ENCODE measurements around the gene POMC. TPM values are rescaled to one million over a fixed set of nuclear protein-coding genes. Genes with fewer than 3 reads are reported as not detected.
"Not testable (repeated sequence)": the region's sequence is repeated elsewhere in the genome, so short reads cannot be mapped to it uniquely, and the experiment has no call there.

The POMC gene
- total RNA-seq, 1 donor from 2014 or later = 9.1 TPM

GRCh38 chr2:25184254-25184653 lies 15.9 kb upstream of the POMC start:
- no peak for ATAC-seq
- no peak for DNase-seq (ENCODE audit: missing footprints)
- intact Hi-C loops (cut with DNase I) = no loop called here

DNA sequence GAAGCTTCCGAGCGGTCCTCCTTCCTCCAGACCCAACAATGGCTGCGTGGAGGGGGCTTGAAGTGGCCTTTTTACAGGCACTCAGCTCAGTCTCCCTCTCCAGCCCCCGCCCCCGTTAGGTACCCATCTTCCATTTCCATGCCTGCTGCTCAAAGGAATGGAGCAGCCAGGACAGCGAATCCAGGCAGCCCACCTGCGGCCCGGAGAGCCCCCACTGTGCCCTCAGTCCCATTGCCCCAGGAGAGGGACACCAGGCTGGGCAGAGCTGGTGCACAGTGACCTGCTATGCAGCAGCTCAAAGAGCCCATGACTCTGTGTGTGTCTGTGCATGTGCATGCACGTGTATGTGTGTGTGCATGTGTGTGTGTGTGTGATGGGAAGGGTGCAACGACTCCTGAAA lies 10.6 kb upstream of the POMC start:
- no peak for DNase-seq (ENCODE audit: missing footprints)
- intact Hi-C loops (cut with DNase I) = no loop called here
- ATAC-seq = no peak

- intact Hi-C loops (cut with DNase I) = no loop called here
- DNase-seq (ENCODE audit: missing footprints) (no peak), ATAC-seq (no peak)
Observed at GRCh38 chr2:25177211-25177611, 8.8 kb upstream of the POMC start.

GRCh38 chr2:25176541-25177181 lies 8.3 kb upstream of the POMC start:
- ATAC-seq (no peak), DNase-seq (ENCODE audit: missing footprints) (no peak)

DNA sequence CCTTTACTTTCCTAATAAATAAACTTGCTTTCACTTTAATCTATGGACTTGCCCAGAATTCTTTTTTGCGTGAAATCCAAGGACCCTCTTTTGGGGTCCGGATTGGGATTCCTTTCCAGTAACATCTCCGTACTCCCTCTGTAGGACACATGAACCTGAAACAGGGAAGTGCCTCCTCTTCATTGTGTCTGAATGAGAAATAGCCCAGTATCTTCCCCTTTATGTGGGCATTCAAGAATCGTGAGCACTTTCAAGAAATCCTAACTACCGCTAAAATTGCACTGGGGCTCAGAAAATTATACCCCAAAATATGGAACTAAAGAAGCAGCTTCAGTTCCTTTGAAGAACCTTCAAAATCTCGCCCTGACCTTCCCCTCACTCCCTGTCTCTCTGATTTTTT lies 7.8 kb upstream of the POMC start:
- intact Hi-C loops (cut with DNase I) = no loop called here
- no peak for ATAC-seq
- DNase-seq (ENCODE audit: missing footprints) = no peak

More at GRCh38 chr2:25176541-25177181, 8.3 kb upstream of the POMC start:
- intact Hi-C loops (cut with DNase I) = no loop called here

DNA sequence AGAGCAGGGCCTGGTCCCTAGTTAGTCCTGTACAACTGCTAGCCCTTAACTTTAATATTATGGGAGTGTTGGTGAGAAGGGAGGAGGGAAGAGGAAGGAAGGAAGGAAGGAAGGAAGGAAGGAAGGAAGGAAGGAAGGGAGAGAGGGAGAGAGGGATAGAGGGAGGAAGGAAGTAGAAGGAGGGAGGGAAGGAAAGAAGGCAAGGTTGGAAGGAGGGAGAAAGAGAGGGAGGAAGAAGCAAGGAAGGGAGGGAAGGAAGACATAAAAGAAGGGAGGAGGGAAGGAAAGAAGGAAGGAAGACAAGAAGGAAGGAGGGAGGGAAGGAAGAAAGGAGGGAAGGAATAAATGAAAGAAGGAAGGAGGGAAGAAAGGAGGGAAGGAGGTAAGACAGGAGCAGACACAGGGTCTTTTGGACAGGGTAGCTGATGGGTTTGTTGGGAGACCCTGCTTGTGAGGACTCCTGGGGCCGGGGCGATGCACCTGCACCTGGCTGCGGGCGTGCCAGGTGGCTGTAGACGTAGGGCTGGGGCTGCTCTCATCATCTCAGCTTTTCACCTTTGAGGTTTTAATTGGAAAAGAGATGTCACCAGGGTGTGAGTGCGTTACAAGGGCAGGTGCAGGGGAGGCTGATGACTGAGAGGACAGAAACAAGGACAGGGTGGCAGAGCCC lies 5.9 kb upstream of the POMC start:
- intact Hi-C loops (cut with DNase I) = no loop called here
- DNase-seq (ENCODE audit: missing footprints) (no peak), ATAC-seq (no peak)

DNA sequence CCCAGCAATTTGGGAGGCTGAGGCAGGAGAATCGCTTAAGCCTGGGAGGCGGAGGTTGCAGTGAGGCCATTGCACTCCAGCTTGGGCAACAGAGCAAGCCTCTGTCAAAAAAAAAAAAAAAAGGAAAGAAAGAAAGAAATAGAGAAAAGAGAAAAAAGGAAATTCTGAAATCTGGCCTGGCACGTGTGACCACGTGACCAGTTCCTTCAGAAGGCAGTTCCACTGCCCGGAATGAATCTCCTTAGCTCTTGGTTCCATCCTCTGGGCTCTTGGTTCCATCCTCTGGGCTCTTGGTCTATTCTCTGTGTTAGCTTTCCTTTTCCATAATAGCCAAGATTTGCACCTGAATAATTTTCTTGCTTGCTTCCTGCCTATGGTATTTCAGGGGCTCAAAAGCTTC lies 5.3 kb upstream of the POMC start:
- DNase-seq (ENCODE audit: missing footprints) (no peak), ATAC-seq (no peak)
- intact Hi-C loops (cut with DNase I) = no loop called here

- intact Hi-C loops (cut with DNase I) = no loop called here
- no peak for DNase-seq (ENCODE audit: missing footprints)
- no peak for ATAC-seq
Observed at GRCh38 chr2:25170888-25171287, 2.5 kb upstream of the POMC start.

- ATAC-seq = no peak
- no peak for DNase-seq (ENCODE audit: missing footprints)
- intact Hi-C loops (cut with DNase I) = no loop called here
Observed at GRCh38 chr2:25169073-25169470, 692 bp upstream of the POMC start.

DNA sequence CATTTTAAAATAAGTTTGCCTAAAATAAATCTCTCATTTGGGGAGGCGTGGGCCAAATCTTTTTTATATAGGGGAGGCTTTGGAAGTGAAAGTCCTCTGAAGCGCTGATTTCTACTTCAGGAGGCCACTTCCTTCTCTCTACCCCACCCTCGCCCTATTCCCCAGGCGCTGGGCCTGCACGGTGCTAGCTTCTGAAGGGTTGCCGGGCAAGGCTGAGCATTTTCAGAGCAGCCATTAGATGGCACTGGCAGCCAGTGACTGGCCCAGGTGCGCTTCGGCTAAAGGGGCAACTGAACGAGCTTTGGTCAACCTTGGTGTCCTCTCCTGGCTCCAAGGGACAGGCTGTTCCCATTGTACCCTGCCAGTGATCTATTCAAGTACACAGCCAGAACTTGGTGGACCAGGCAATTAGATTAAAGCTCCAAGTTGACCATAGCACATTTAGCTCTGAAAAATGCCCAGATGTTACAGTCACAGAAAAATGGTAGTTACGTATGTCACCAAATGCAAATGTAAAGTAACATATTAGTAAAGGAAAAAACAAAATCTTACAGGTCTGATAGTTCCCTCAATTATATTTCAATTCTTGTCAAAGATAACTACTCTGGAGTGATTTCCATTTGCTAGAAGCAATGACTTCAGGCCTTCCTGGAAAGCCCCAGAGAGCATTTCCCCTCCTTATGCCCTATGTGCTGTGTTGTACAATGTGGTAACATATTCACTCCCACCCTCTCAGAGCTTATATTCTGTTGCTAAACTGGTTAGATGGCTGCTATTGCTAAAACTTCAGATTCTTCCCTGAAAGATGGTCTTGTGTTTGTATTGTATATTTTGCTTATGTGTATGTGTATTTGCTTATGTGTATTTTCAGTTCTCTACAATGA lies 2.1 kb downstream of the POMC start:
- no peak for DNase-seq (ENCODE audit: missing footprints)

DNA sequence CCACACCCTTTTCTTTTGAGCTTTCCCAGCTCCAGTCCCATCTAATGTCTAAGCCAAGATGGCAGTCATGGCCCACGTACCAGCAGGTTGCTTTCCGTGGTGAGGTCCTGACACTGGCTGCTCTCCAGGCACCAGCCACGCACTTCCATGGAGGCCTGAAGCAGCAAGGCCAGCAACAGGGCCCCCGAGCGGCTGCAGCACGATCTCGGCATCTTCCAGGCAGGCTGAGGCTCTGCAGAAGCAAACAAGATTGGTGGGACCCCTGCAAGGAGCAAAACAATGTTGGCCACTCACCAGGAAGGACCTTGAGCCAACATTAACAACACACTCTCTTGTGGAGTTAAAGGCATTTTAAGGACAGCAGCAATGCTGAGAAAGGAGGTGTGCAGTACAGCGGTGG lies 3.8 kb downstream of the POMC start:
- ATAC-seq (no peak), DNase-seq (ENCODE audit: missing footprints) (no peak)
- intact Hi-C loops (cut with DNase I) = no loop called here

More for the DNA sequence above, 2.1 kb downstream of the POMC start:
- intact Hi-C loops (cut with DNase I) = no loop called here
- peak; percentile 27 for ATAC-seq

DNA sequence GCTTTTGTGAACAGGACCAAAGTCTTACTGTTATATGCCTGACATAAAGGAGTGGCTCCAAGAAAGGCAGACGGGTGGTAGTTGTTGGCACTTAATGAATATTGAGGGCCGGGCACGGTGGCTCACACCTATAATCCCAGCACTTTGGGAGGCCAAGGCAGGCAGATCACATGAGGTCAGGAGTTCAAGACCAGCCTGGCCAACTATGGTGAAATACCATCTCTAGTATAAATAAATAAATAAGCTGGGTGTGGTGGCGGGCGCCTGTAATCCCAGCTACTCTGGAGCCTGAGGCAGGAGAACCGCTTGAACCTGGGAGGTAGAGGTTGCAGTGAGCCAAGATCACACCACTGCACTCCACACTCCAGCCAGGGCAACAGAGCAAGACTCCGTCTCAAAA lies 6.3 kb downstream of the POMC start:
- intact Hi-C loops (cut with DNase I); DNase-seq (ENCODE audit: missing footprints); ATAC-seq: not testable (repeated sequence)

DNA sequence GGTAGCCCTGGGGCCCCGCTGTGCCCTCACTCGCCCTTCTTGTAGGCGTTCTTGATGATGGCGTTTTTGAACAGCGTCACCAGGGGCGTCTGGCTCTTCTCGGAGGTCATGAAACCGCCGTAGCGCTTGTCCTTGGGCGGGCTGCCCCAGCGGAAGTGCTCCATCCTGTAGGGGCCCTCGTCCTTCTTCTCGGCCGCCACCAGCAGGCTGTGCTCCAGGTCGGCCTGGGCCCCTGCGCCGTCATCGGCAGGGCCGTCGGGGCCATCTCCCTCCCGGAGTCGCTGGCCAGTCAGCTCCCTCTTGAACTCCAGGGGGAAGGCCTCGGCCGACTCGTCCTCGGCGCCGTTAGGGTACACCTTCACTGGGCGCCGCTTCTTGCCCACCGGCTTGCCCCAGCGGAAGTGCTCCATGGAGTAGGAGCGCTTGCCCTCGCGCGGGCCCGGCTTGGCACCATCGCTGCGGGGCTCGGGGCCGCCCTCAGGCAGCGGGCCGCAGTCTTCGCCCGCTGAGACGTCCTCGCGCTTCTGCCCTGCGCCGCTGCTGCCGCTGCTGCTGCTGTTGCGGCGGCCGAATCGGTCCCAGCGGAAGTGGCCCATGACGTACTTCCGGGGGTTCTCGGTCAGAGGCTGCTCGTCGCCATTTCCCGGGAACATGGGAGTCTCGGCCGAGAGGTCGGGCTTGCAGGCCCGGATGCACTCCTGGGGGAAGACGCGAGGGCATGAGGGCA lies 7.2 kb downstream of the POMC start:
- intact Hi-C loops (cut with DNase I) = no loop called here
- ATAC-seq (peak; percentile 69), DNase-seq (ENCODE audit: missing footprints) (peak; percentile 88)

- no peak for DNase-seq (ENCODE audit: missing footprints)
Observed at GRCh38 chr2:25160376-25160775, 8.0 kb downstream of the POMC start.

DNA sequence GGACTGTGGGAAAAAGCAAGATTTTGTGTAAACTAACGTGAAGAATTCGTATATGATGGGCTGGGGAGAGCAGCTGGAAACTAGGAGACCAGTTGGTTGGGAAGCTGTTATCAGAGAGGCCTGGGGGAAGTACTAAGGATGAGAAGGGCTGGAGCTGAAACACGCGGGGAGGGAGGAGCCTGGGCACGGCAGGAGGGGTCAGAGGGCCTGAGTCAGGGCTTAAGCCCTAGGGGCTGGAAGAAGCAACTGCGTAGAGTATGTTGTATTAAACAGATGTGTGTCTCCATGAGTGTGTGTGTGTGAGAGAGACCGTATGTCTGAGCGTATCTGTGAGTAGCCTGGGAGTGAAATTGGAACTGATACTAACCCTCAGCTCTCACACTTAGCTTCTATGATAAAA lies 8.4 kb downstream of the POMC start:
- ATAC-seq (no peak), DNase-seq (ENCODE audit: missing footprints) (no peak)
- intact Hi-C loops (cut with DNase I) = no loop called here

More at GRCh38 chr2:25160376-25160775, 8.0 kb downstream of the POMC start:
- no peak for ATAC-seq
- intact Hi-C loops (cut with DNase I) = no loop called here

DNA sequence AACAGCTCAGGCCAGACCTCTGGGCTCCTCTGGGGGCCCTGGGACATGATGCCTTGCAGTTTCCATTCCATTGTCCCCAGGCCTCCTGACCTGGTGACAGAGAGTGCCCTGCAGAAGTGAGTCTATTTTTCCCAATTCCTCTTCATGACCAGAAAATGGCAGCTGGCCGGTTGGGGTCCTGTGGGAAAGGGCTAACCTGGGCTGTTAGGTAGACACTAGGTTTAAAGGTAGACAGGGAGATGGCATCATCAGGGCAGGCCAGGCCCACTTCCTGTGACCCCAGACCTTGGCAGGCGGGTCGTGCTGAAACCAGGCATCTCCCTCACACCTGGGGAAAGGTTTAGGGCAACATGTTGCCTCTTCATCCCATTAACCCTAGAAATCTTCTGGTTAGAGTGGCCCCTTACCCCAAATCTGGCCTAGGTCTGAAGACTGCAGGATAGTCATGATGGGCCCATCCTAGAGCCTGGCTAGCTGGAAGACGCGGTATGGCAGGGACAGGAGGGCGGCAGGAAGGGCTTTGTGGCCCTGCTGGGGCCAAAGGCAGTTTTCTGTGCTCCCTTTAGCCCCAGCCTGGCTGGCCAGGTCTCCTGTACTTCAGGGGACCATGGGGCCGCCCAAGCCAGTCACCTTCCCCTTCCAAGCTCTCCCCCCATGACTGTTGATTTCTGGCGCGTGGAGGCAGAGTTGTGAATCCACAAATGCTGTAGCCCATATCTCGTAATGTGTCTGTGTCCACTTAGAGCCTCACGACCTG lies 10.1 kb downstream of the POMC start:
- no peak for DNase-seq (ENCODE audit: missing footprints)
- intact Hi-C loops (cut with DNase I) = no loop called here
- ATAC-seq = no peak

DNA sequence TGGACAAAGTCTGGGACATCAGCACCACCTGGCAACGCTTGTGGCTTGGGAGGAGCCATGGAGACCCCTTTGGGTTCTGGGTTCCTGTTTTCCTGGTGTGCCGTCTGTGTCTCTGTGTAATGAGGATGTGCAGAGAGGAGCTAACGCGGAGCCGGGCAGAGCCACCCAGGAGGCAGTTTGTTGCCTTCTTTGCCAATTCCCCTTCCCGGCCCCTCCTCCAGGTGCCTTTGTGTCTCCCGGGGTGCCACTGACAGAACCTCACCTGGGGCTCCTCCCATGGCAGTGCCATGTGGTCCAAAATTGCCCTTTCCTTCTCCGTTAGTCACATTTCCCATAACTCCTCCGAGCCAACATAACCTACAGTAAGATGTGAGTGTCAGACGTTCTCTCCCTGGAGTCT lies 13.0 kb downstream of the POMC start:
- DNase-seq (ENCODE audit: missing footprints) (no peak), ATAC-seq (no peak)
- intact Hi-C loops (cut with DNase I) = no loop called here

GRCh38 chr2:25151718-25152117 lies 16.7 kb downstream of the POMC start:
- DNase-seq (ENCODE audit: missing footprints) = no peak
- intact Hi-C loops (cut with DNase I) = no loop called here
- ATAC-seq = no peak
